Fibroblast of lung (primary cell): Measurements from ENCODE around the gene RTN4. TPM values are rescaled to one million over a fixed set of nuclear protein-coding genes. Genes with fewer than 3 reads are reported as not detected.
A peak's percentile ranks its signal among the peaks of the same experiment; 100 is the strongest.

ENCODE experiments used
- DNase-seq, 2 donors: peaks; one replicate each; pipeline versions ENCODE4 v3.0.0 to v3.0.0-alpha.2; 2010; ENCODE audit warnings: low read depth in 2 of 2
- H2AFZ ChIP-seq: 2 replicates; pipeline ENCODE4 v1.5.1; 2012; ENCODE audit warnings: low read length, control low read depth, inconsistent platforms
- H3K27ac ChIP-seq: 2 replicates; pipeline ENCODE4 v1.5.1; 2011; ENCODE audit warnings: low read length, control low read depth; ENCODE audit not compliant: insufficient read depth
- H3K27me3 ChIP-seq: 2 replicates; pipeline ENCODE4 v1.5.1; 2011; ENCODE audit warnings: mild to moderate bottlenecking, low read length; ENCODE audit not compliant: control insufficient read depth, insufficient read depth
- H3K36me3 ChIP-seq: 2 replicates; pipeline ENCODE4 v1.5.1; 2011; ENCODE audit warnings: low read length; ENCODE audit not compliant: control insufficient read depth, insufficient read depth
- H3K4me1 ChIP-seq: 2 replicates; pipeline ENCODE4 v1.5.1; 2011; ENCODE audit warnings: low read length; ENCODE audit not compliant: control insufficient read depth, insufficient read depth; ENCODE audit errors: extremely low read depth
- H3K4me2 ChIP-seq: 2 replicates; pipeline ENCODE4 v1.5.1; 2011; ENCODE audit warnings: low read length, control low read depth; ENCODE audit not compliant: insufficient read depth; ENCODE audit errors: extremely low read depth
- H3K4me3 ChIP-seq, 4 experiments: fragments of 200-600 bp in 1 of 4; sonication (generic) in 1 of 4; replicated peaks in 1 of 4; 2 replicates each; pipeline ENCODE4 v1.5.1; 2011 to 2016; ENCODE audit warnings: low read length in 4 of 4, low read depth in 3 of 4, mild to moderate bottlenecking in 3 of 4, control low read depth in 2 of 4, inconsistent platforms in 1 of 4, mixed read lengths in 1 of 4; ENCODE audit not compliant: insufficient read depth in 1 of 4; ENCODE audit errors: control extremely low read depth in 1 of 4
- H3K79me2 ChIP-seq: 2 replicates; pipeline ENCODE4 v1.5.1; 2012; ENCODE audit warnings: mild to moderate bottlenecking, low read length, inconsistent platforms; ENCODE audit not compliant: control insufficient read depth, insufficient read depth
- H3K9ac ChIP-seq: 2 replicates; pipeline ENCODE4 v1.5.1; 2011; ENCODE audit warnings: mild to moderate bottlenecking, low read length, control low read depth; ENCODE audit not compliant: insufficient read depth
- H3K9me3 ChIP-seq: 2 replicates; pipeline ENCODE4 v1.5.1; 2012; ENCODE audit warnings: low read depth, low read length; ENCODE audit not compliant: control insufficient read depth, insufficient read depth
- H4K20me1 ChIP-seq: 2 replicates; pipeline ENCODE4 v1.5.1; 2011; ENCODE audit warnings: low read length; ENCODE audit not compliant: control insufficient read depth, insufficient read depth; ENCODE audit errors: extremely low read depth
- CTCF ChIP-seq, 2 donors: IDR thresholded peaks in 1 of 2; conservative IDR thresholded peaks in 1 of 2; 1 replicate in 1 of 2; 2 replicates in 1 of 2; pipeline ENCODE4 v1.5.1; 2011 to 2012; ENCODE audit warnings: low read length in 2 of 2, control low read depth in 1 of 2, inconsistent platforms in 1 of 2, low read depth in 1 of 2, mild to moderate bottlenecking in 1 of 2
- EZH2 ChIP-seq: IDR thresholded peaks from 2 replicates; pipeline ENCODE4 v1.5.1; 2012; ENCODE audit warnings: low read length, control low read depth, mild to moderate bottlenecking; ENCODE audit errors: missing control alignments
- polyA plus RNA-seq, 2 donors: library from polyadenylated mRNA; depleted of rRNA in 1 of 2; stranded (reverse) in 1 of 2; unstranded in 1 of 2; fragments of >200 nt; gene quantifications; 2 replicates each; pipeline ENCODE4 v1.2.1, GENCODE V29; 2011 to 2012; ENCODE audit warnings: missing spikeins in 1 of 2
- total RNA-seq: library from RNA; depleted of rRNA; stranded (reverse); fragments of >200 nt; gene quantifications from 2 replicates; pipeline ENCODE4 v1.2.1, GENCODE V29; 2014

Gene RTN4
- total and polyA plus RNA-seq, 2 donors (not counting 1 experiment from before 2014, with no cell fraction given): 560 to 1,326 TPM

- H3K4me3 ChIP-seq: peak overlapping the region; percentile 33 to 94 (median 68)
- peak; percentile 48 to 49 for DNase-seq
- H2AFZ ChIP-seq: no peak overlapping the region
These were observed 2.1 kb upstream of the RTN4 start for GRCh38 chr2:55052129-55053061.

GRCh38 chr2:55051026-55051866 lies 995 bp upstream of the RTN4 start:
- H3K9me3 ChIP-seq: no peaks in the 10 kb centered on the region
- TF ChIP-seq EZH2 (no peak), CTCF (conservative IDR thresholded peaks at IDR 0.05 in 1 of 2, IDR thresholded peaks at IDR 0.05 in 1 of 2; ENCODE audit: low read depth in 1 of 2, low read length in 2 of 2) (no peak)
- H3K4me2 ChIP-seq: peak overlapping the region; percentile 80
- peak; percentile 99 to 100 for DNase-seq
- no peaks in the 10 kb centered on the region for H3K27me3 ChIP-seq
- peak overlapping the region; percentile 47 to 94 (median 77) for H3K4me3 ChIP-seq
- no peaks in the 10 kb centered on the region for H3K36me3 ChIP-seq
- no peaks in the 10 kb centered on the region for H3K4me1 ChIP-seq
- no peak overlapping the region for H2AFZ ChIP-seq
- peaks cover 5% of the 10 kb centered on the region for H4K20me1 ChIP-seq
- H3K27ac ChIP-seq: peak overlapping the region; percentile 97
- peak overlapping the region; percentile 78 for H3K9ac ChIP-seq
- peaks cover 46% of the 10 kb centered on the region for H3K79me2 ChIP-seq

More at GRCh38 chr2:55052129-55053061, 2.1 kb upstream of the RTN4 start:
- Histone ChIP-seq H3K9me3 (no peaks in the 10 kb centered on the region), H3K4me1 (no peaks in the 10 kb centered on the region), H3K79me2 (peaks cover 35% of the 10 kb centered on the region), H3K27ac (peak overlapping the region; percentile 97), H3K36me3 (no peaks in the 10 kb centered on the region), H3K4me2 (peak overlapping the region; percentile 80), H4K20me1 (peaks cover 2% of the 10 kb centered on the region), H3K9ac (no peak overlapping the region), H3K27me3 (no peaks in the 10 kb centered on the region)
- TF ChIP-seq EZH2: no peak

GRCh38 chr2:55049821-55050099 lies 491 bp downstream of the RTN4 start:
- no peak overlapping the region for H3K4me2 ChIP-seq
- H3K4me1 ChIP-seq: no peaks in the 10 kb centered on the region
- TF ChIP-seq EZH2 (no peak), CTCF (conservative IDR thresholded peaks at IDR 0.05 in 1 of 2, IDR thresholded peaks at IDR 0.05 in 1 of 2; ENCODE audit: low read depth in 1 of 2, low read length in 2 of 2) (no peak)
- no peaks in the 10 kb centered on the region for H3K36me3 ChIP-seq
- H3K27ac ChIP-seq: peak overlapping the region; percentile 97
- H2AFZ ChIP-seq: no peak overlapping the region
- no peak for DNase-seq
- H3K9ac ChIP-seq: peak overlapping the region; percentile 83
- H3K79me2 ChIP-seq: peaks cover 61% of the 10 kb centered on the region
- H3K27me3 ChIP-seq: no peaks in the 10 kb centered on the region
- H3K4me3 ChIP-seq: peak overlapping the region; percentile 69 to 100 (median 89)
- peaks cover 14% of the 10 kb centered on the region for H4K20me1 ChIP-seq
- no peaks in the 10 kb centered on the region for H3K9me3 ChIP-seq
